Immature natural killer cell (primary cell): ENCODE results near the gene CTSZ. TPM values are rescaled to one million over a fixed set of nuclear protein-coding genes. Genes with fewer than 3 reads are reported as not detected.
A peak's percentile ranks its signal among the peaks of the same experiment; 100 is the strongest.

ENCODE experiments used
- DNase-seq, 3 donors: peaks; one replicate each; pipeline ENCODE4 v3.0.0; 2022; ENCODE audit warnings: mixed read lengths in 1 of 3
- H3K27ac Mint-ChIP-seq, 6 donors: one replicate each; pipeline ENCODE4 v1.8.0; 2020; ENCODE audit warnings: mixed read lengths in 6 of 6, mild to moderate bottlenecking in 5 of 6, inconsistent platforms in 4 of 6, moderate library complexity in 3 of 6
- H3K27me3 Mint-ChIP-seq, 3 donors: one replicate each; pipeline ENCODE4 v1.8.0; 2020 to 2021; ENCODE audit warnings: low read depth in 3 of 3, mild to moderate bottlenecking in 3 of 3, mixed read lengths in 3 of 3, moderate library complexity in 3 of 3, inconsistent platforms in 1 of 3
- H3K36me3 Mint-ChIP-seq, 3 donors: one replicate each; pipeline ENCODE4 v1.8.0; 2020; ENCODE audit warnings: mixed read lengths in 3 of 3, inconsistent platforms in 2 of 3, mild to moderate bottlenecking in 2 of 3
- H3K4me1 Mint-ChIP-seq, 2 donors: one replicate each; pipeline ENCODE4 v1.8.0; 2020; ENCODE audit warnings: inconsistent platforms in 2 of 2, mild to moderate bottlenecking in 2 of 2, mixed read lengths in 2 of 2, moderate library complexity in 1 of 2
- H3K4me3 Mint-ChIP-seq, 5 donors: one replicate each; pipeline ENCODE4 v1.8.0; 2020; ENCODE audit warnings: mild to moderate bottlenecking in 5 of 5, mixed read lengths in 5 of 5, inconsistent platforms in 3 of 5, moderate library complexity in 3 of 5
- H3K9me3 Mint-ChIP-seq, 6 donors: one replicate each; pipeline ENCODE4 v1.8.0; 2020; ENCODE audit warnings: mild to moderate bottlenecking in 6 of 6, mixed read lengths in 6 of 6, inconsistent platforms in 4 of 6, moderate library complexity in 3 of 6
- polyA plus RNA-seq, 3 donors: library from polyadenylated mRNA; unstranded; fragments of 300-500 nt; fragmentation: Illumina TruSeq; gene quantifications; one replicate each; pipeline ENCODE4 v1.2.3, GENCODE V29; 2021

Gene CTSZ
- polyA plus RNA-seq, 3 donors from 2014 or later: 2.6 to 10.5 (median 5.8) TPM

DNA sequence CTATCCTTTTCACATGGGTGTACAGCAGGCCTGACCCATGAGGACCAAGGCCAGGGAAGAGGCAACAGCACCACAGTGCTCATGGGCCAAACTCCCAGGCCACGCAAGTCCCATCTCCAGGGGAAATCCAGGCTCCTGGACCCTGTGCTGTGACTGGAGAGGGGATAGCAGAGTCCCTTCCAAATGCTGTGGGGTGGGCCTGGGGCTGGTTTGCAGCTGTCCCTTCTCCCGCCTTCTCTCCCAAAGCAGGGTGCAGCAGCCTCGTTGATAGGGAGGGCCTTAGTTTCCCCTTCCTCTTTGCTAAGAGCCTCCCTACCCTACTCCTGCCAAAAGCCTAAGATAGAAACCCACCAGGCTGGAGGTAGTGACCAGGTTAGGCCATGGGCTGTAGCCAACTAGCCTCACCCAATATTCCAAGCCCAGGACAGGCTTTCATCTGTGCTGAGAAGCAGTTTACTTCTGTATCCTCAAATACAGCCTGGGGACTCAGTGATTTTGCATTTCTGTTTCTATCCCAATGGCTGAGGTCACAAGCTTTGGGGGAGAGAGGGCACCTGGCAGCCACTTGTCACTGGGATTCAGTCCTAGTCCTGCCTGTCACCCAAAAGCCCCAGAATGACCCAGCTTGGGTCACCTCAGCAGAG, 1.4 kb downstream of the CTSZ start:
- Mint-ChIP-seq H3K9me3 (no peaks in the 10 kb centered on the region), H3K27ac (peak overlapping the region; percentile 36 to 84 (median 68)), H3K36me3 (no peaks in the 10 kb centered on the region), H3K4me1 (peaks cover 33 to 36% of the 10 kb centered on the region in 2 donors), H3K27me3 (peaks cover 0 to 2% (median 0%) of the 10 kb centered on the region in 3 donors), H3K4me3 (peak overlapping the region; percentile 72 to 77 (median 75))
- no peak for DNase-seq

DNA sequence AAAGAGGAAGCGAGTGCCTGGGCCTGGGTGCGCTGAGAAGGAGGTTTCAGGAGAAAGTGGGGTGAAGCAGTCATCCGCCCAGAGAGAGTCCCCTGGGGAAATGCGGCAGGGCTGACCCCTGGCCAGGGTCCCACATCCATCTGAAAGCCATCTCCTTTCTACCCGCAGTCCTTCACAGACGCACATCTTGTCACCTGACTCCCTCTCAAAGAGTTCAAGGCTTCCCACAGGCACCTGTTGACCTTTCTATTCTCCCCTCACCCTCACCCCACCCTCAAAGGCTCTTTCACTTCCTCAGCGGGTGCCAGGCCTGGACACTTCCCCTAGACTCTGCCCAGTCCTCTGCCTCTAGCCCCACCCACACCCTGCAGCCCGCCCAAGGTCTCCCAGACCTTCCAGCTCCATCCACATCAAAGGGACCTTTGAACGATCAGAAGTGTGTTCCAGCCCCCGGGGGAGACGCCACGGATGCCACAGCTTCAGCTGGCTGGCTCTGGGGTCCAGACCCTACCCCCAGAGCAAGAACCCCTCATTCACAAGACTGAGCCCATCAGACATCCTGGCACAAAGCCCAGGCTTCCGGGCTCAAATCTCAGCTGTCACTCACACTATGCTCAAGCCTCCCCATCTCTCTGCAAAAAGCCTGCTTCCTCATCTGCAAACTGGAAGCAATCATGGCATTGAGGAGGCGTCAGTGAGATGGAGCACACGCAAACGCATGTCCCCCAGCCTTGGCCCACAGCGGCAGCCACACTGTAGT, 2.1 kb downstream of the CTSZ start:
- Mint-ChIP-seq H3K36me3 (no peaks in the 10 kb centered on the region), H3K27ac (peak overlapping the region; percentile 36 to 84 (median 68)), H3K4me3 (peak overlapping the region; percentile 66 to 77 (median 75)), H3K4me1 (peaks cover 33 to 36% of the 10 kb centered on the region in 2 donors), H3K27me3 (peaks cover 0 to 2% (median 0%) of the 10 kb centered on the region in 3 donors), H3K9me3 (no peaks in the 10 kb centered on the region)
- peak; percentile 21 to 34 (median 32) for DNase-seq

DNA sequence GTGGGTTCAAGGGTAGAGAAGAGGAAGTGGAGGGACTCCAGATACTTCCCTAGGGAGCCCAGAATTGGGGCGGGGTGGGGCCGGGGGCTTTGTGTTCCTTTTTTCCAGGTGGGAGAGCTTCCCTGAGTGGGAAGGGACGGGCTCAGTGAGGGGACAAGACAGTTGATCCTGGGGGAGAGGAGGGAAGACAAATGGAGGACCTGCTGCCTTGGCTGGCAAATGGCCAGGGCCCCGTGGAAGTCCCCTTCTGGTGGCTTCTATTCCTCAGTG, 2.6 kb downstream of the CTSZ start:
- Mint-ChIP-seq H3K4me1 (peaks cover 33 to 36% of the 10 kb centered on the region in 2 donors), H3K4me3 (peak overlapping the region; percentile 66 to 77 (median 75)), H3K9me3 (no peaks in the 10 kb centered on the region), H3K36me3 (no peaks in the 10 kb centered on the region), H3K27me3 (peaks cover 0 to 2% (median 0%) of the 10 kb centered on the region in 3 donors), H3K27ac (peak overlapping the region in 5 of 6 donors; percentile 5 to 84 (median 65))
- peak; percentile 24 to 25 (median 25) for DNase-seq

DNA sequence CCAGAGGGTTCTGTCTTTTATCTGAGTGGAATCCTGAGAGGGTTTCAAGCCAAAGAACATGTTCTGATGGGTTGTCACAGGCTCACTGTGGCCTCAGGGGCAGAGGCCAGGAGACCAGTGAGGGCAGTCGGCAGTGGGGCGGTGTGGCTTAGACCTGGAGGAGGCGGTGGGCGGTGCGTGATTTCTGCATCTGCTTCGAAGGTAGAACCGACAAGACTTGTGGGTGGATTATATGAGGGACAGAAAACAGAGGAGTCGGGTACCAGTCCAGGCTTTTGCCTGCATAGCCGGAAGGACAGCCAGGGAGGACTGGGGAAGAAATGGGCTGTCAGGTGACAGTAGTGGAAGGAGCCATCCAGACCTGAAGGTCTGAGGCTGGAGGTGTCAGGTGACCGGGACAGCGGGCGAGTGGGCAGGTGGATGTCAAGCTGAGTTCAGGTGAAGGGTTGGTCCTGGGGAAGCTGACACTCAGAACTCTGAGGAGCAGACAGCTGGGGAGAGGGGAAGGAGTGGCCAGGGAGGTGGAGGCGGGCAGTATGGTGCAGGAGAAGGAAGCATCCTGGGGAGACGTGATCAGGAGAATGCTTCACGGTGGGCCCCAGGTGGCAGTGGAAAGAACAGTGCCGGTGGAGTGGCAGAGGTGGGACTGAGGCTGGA, 3.1 kb downstream of the CTSZ start:
- Mint-ChIP-seq H3K4me3 (peak overlapping the region in 3 of 5 donors; percentile 75 to 77 (median 76)), H3K4me1 (peaks cover 33 to 36% of the 10 kb centered on the region in 2 donors)

DNA sequence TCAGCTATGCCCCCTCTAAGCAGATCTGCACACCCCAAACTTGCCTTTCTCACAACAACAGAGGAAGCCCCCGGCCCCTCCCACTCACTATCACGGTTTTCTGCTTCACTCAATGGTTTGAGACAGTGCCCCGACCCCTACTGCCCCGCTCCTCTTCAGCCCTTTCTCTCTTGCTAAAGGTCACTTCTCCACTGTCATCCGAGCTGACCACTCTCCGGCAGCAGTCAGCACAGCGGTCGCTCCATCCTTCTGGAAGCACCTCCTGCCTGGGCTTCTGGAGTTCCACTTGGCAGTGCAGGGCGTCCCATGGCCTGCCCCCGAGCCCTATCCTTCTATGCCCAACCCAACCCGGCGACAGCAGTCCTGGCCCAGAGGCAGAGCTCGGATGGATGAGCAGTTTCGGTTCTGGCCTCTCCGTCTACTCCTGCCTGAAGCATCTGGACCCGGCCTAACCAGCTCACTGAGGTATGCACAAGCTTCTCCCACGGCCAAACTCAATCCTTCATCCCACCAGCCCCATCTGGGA, 4.1 kb downstream of the CTSZ start:
- Mint-ChIP-seq H3K36me3 (no peaks in the 10 kb centered on the region), H3K4me3 (no peak overlapping the region), H3K27me3 (peaks cover 0 to 2% (median 1%) of the 10 kb centered on the region in 3 donors), H3K9me3 (no peaks in the 10 kb centered on the region), H3K27ac (peak overlapping the region in 2 of 6 donors; percentile 24 to 53), H3K4me1 (peaks cover 33 to 36% of the 10 kb centered on the region in 2 donors)
- no peak for DNase-seq

More for the DNA sequence above, 3.1 kb downstream of the CTSZ start:
- Mint-ChIP-seq H3K9me3 (no peaks in the 10 kb centered on the region), H3K27me3 (peaks cover 0 to 2% (median 1%) of the 10 kb centered on the region in 3 donors), H3K27ac (peak overlapping the region in 4 of 6 donors; percentile 40 to 84 (median 80)), H3K36me3 (no peaks in the 10 kb centered on the region)
- no peak for DNase-seq

DNA sequence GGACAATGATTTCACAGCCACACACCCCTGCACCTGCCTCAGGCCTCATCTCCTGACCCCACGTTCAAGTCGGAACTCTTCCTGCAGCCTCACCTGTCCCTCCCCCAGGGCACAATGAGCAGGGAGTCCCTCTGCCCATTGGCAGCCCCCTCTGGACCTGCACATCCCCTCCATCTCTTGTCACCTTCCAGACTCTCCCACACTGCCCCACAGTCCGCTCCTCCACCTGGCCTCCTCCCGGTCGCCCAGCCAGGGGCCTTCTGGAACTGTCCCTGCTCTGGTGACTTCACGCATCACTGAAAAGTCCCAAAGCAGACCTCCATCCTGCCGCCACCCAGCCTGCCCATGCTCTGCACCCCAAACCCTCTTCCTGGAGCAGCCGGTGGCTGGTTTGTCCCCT, 4.7 kb downstream of the CTSZ start:
- Mint-ChIP-seq H3K4me3 (no peak overlapping the region), H3K9me3 (no peaks in the 10 kb centered on the region), H3K27me3 (peaks cover 0 to 2% (median 1%) of the 10 kb centered on the region in 3 donors), H3K4me1 (peaks cover 33 to 34% of the 10 kb centered on the region in 2 donors), H3K27ac (peak overlapping the region in 1 of 6 donors; percentile 53), H3K36me3 (peaks cover 0 to 4% (median 0%) of the 10 kb centered on the region in 3 donors)
- no peak for DNase-seq

DNA sequence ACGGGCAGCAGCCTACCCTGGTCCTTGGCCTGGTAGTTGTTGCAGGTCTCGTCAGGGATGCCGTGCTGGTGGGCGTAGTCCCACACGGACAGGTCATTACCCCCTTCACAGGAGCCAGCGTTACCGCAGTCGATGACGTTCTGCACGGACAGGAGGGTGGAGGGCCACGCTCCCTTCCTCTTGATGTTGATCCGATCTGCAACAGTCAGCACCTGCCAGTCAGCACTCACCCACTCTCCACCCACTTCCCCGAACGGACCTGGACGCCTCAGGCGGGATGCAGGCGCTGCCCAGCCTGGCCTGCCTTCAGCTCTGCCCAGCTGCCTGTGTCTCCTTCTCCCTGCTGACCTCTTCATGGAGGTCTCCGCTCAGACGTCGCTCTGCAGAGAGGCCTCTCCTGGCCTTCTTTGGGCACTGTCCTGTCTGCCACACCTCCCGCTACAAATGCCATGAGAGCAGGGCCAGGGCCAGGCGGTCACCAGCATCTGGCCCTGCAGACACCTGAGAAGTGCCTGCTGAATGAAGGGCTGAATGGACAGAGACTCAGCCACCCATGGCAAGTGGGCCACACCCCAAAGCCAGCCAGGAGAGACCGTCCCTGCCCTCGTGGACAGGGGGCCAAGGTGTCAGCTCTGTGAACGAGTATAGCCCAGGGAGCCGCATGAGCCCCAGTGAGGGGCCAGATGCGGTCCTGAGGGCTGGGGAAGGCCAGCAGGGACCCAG, 5.4 kb downstream of the CTSZ start:
- H3K36me3 Mint-ChIP-seq: peaks cover 0 to 10% (median 2%) of the 10 kb centered on the region in 3 donors
- H3K4me1 Mint-ChIP-seq: peaks cover 33 to 34% of the 10 kb centered on the region in 2 donors
- no peak overlapping the region for H3K27ac Mint-ChIP-seq
- no peak overlapping the region for H3K4me3 Mint-ChIP-seq
- peaks cover 0 to 2% (median 1%) of the 10 kb centered on the region in 3 donors for H3K27me3 Mint-ChIP-seq
- no peak for DNase-seq
- H3K9me3 Mint-ChIP-seq: no peaks in the 10 kb centered on the region

DNA sequence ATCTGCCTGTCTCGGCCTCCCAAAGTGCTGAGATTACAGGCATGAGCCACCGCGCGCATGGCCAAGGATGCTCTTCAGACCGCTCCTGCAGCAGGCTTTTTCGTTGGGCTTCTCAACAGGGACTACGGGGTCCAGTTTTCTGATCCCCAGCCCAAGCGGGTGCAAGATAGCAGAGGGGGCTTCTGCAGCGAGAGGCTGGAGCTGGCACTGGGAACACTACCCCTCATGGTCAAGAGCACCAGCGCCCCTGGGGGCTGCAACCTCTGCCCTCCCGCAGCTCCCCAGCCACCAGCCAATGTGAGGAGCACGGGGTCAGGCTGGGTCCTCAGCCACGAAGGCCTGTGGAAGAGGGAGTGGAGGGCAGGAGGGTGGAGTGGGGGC, 6.0 kb downstream of the CTSZ start:
- H3K36me3 Mint-ChIP-seq: peaks cover 0 to 12% (median 3%) of the 10 kb centered on the region in 3 donors
- no peaks in the 10 kb centered on the region for H3K9me3 Mint-ChIP-seq
- H3K27ac Mint-ChIP-seq: no peak overlapping the region

DNA sequence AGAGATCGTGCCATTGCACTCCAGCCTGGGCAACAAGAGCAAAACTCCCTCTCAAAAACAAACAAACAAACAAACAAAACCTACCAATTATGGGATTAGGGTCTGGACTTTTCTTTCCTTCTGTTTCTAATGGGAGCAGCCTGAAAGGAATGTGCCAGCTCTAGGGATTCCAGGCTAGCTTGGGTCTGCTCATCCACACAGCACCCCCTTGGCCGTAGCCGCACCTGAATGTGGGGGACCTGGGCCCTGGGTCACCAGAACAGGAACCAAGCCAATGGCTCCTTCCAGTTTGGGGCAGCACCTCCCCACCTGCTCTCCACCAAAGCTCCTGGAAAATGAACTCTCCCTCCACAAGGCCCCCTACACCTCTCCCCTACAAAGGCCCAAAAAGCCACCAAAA, 6.7 kb downstream of the CTSZ start:
- Mint-ChIP-seq H3K4me1 (peaks cover 23 to 24% of the 10 kb centered on the region in 2 donors), H3K9me3 (no peaks in the 10 kb centered on the region), H3K4me3 (no peak overlapping the region), H3K27me3 (peaks cover 0 to 2% (median 1%) of the 10 kb centered on the region in 3 donors), H3K27ac (no peak overlapping the region), H3K36me3 (peaks cover 6 to 18% (median 8%) of the 10 kb centered on the region in 3 donors)
- DNase-seq: no peak

More for the DNA sequence above, 6.0 kb downstream of the CTSZ start:
- peaks cover 0 to 2% (median 1%) of the 10 kb centered on the region in 3 donors for H3K27me3 Mint-ChIP-seq
- no peak for DNase-seq
- no peak overlapping the region for H3K4me3 Mint-ChIP-seq
- peaks cover 31 to 32% of the 10 kb centered on the region in 2 donors for H3K4me1 Mint-ChIP-seq

DNA sequence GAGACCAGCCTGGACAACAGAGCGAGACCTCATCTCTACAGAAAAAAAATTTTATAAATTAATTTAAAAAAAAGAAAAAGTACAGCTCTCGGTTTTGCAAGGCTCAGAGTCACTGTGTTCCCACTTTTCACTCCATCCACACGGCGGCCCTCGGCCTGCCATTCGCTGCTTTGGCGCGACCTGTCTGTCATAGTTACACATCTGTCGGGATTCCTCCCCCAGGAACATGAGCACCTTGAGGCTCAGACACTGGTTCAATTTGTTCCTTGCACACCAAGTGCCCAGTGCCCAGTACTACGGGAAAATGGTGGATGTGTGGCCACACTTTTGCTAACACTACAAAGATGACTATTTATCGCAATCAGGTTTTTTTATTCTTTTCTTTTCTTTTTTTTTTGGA, 8.4 kb downstream of the CTSZ start:
- Mint-ChIP-seq H3K9me3 (no peaks in the 10 kb centered on the region), H3K27ac (no peak overlapping the region), H3K27me3 (peaks cover 0 to 1% (median 0%) of the 10 kb centered on the region in 3 donors), H3K4me1 (peaks cover 7 to 8% of the 10 kb centered on the region in 2 donors), H3K4me3 (no peak overlapping the region), H3K36me3 (peaks cover 8 to 23% (median 11%) of the 10 kb centered on the region in 3 donors)
- DNase-seq: no peak

DNA sequence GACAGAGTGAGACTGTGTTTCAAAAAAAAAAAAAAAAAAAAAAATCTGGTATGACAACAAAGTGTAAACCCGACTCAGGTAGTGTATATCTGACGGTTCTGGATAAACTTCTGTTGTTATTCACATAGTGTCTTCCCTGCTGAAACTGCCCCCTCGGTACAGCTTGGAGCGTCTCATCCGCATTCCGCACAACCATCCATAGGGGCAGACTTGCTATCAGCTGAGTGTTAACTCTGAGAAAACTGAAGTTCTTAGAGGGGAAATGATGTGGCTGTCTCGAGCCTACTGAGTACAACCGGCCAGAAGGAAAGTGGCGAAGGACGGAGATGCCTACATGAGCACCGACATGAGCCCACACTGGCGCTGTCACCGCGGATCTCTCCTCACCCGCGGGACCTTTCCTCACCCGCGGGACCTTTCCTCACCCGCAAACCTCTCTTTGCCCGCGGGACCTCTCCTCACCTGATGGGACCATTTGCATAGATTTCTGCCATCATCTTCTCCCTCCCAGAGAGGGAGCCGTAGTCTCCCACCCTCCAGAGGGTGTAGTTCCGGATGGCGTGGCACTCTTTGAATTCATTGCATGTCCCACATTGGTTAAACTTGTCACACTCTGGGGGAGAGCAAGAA, 9.8 kb downstream of the CTSZ start:
- Mint-ChIP-seq H3K4me1 (peaks cover 0 to under 1% of the 10 kb centered on the region in 2 donors), H3K9me3 (no peaks in the 10 kb centered on the region), H3K4me3 (no peak overlapping the region), H3K27me3 (peaks cover 0 to 1% (median 0%) of the 10 kb centered on the region in 3 donors), H3K27ac (peak overlapping the region in 1 of 6 donors; percentile 45), H3K36me3 (peaks cover 8 to 33% (median 11%) of the 10 kb centered on the region in 3 donors)
- no peak for DNase-seq

DNA sequence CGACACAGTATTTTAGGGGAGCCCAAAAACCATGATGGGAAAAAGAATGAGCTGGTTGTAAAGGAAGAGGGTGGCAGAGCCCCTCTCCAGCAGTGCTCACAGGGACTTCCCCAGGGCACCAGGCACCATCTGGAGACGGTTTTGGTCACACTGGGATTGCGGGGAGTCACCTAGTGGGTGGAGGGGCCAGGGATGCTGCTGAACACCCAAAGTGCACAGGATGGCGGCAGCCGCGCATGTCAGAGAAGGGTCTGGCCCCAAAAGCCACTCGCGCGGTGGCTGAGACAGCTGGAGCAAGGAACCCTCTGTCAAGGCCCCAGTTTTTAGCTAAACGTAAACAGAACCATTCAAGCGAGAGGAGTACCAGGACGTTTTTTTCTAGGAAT, 10.8 kb downstream of the CTSZ start:
- no peaks in the 10 kb centered on the region for H3K4me1 Mint-ChIP-seq
- H3K27me3 Mint-ChIP-seq: peaks cover 0 to 3% (median 0%) of the 10 kb centered on the region in 3 donors
- DNase-seq: no peak
- H3K36me3 Mint-ChIP-seq: peaks cover 15 to 40% (median 15%) of the 10 kb centered on the region in 3 donors
- H3K4me3 Mint-ChIP-seq: no peak overlapping the region
- H3K9me3 Mint-ChIP-seq: no peaks in the 10 kb centered on the region
- no peak overlapping the region for H3K27ac Mint-ChIP-seq
